Esophagus squamous epithelium (tissue), 4 donors: ENCODE data around the gene CCDC32.

Source experiments
- CTCF ChIP-seq, 6 experiments: fragments of 450-650 bp in 4 of 6; fragments of 200-600 bp in 2 of 6; sonication (generic) in 2 of 6; IDR thresholded peaks; one replicate each; pipeline ENCODE4 v1.5.1; 2016 to 2019; ENCODE audit warnings: antibody characterized with exemption in 6 of 6, mild to moderate bottlenecking in 4 of 6, moderate library complexity in 4 of 6
- POLR2A ChIP-seq, 4 donors: fragments of 450-650 bp; IDR thresholded peaks; one replicate each; pipeline ENCODE4 v1.6.1; 2017; ENCODE audit warnings: antibody characterized with exemption in 4 of 4, mild to moderate bottlenecking in 4 of 4, moderate library complexity in 3 of 4

GRCh38 chr15:40536501-40536900 is 28.3 kb downstream of the CCDC32 start:
- TF ChIP-seq CTCF (IDR thresholded peaks at IDR 0.05) (no peak), POLR2A (IDR thresholded peaks at IDR 0.05) (no peak)
